GM19455 (cell line): ENCODE data around the gene UGT1A4.
"Not testable (repeated sequence)": the region's sequence is repeated elsewhere in the genome, so short reads cannot be mapped to it uniquely, and the experiment has no call there.

Experiments
- ATAC-seq: cut with Tn5 transposase; IDR thresholded peaks from one replicate; pipeline ENCODE4 v1.9.1; 2021; ENCODE audit not compliant: unreplicated experiment

UGT1A4 gene

GRCh38 chr2:233699424-233700027 lies 19.0 kb upstream of the UGT1A4 start:
- ATAC-seq = no peak

GRCh38 chr2:233700028-233700635 lies 18.4 kb upstream of the UGT1A4 start:
- no peak for ATAC-seq

- ATAC-seq = not testable (repeated sequence)
These were observed 17.7 kb upstream of the UGT1A4 start for GRCh38 chr2:233700842-233701241.

- ATAC-seq = no peak
These were observed 16.3 kb upstream of the UGT1A4 start for GRCh38 chr2:233702238-233702637.

GRCh38 chr2:233705911-233706506 lies 12.5 kb upstream of the UGT1A4 start:
- no peak for ATAC-seq

GRCh38 chr2:233706720-233707119 lies 11.8 kb upstream of the UGT1A4 start:
- ATAC-seq = no peak

GRCh38 chr2:233707940-233708644 lies 10.4 kb upstream of the UGT1A4 start:
- no peak for ATAC-seq

GRCh38 chr2:233708942-233709341 lies 9.6 kb upstream of the UGT1A4 start:
- ATAC-seq = no peak

GRCh38 chr2:233711312-233712008 lies 7.1 kb upstream of the UGT1A4 start:
- ATAC-seq = no peak

- ATAC-seq = no peak
These were observed 5.8 kb upstream of the UGT1A4 start, which contains the start of gene UGT1A5 for GRCh38 chr2:233712611-233713261. Gene UGT1A5, plus strand, starts transcription at chr2:233712907. Its CDS starts 85 bp downstream, at chr2:233712992.

GRCh38 chr2:233713262-233713615 lies 5.3 kb upstream of the UGT1A4 start:
- ATAC-seq = no peak

- ATAC-seq = no peak
These were observed 4.4 kb upstream of the UGT1A4 start for GRCh38 chr2:233714121-233714520.

- no peak for ATAC-seq
These were observed 10.3 kb downstream of the UGT1A4 start, which contains the start of gene UGT1A3 for GRCh38 chr2:233728723-233729301. Gene UGT1A3, plus strand, starts transcription at chr2:233729042. Its CDS starts 85 bp downstream, at chr2:233729127.

GRCh38 chr2:233736868-233737653 lies 18.5 kb downstream of the UGT1A4 start:
- ATAC-seq = not testable (repeated sequence)

- no peak for ATAC-seq
These were observed 22.3 kb downstream of the UGT1A4 start for GRCh38 chr2:233740870-233741269.

- ATAC-seq = no peak
These were observed 25.1 kb downstream of the UGT1A4 start for GRCh38 chr2:233743464-233744259.

- ATAC-seq = no peak
These were observed 26.7 kb downstream of the UGT1A4 start for GRCh38 chr2:233745073-233745755.

- not testable (repeated sequence) for ATAC-seq
These were observed 27.3 kb downstream of the UGT1A4 start for GRCh38 chr2:233745838-233746237.
